Right atrium auricular region (tissue), 2 donors: ENCODE measurements around the gene PTPRN2. TPM values are rescaled to one million over a fixed set of nuclear protein-coding genes. Genes with fewer than 3 reads are reported as not detected.

ENCODE experiments used
- DNase-seq: peaks from one replicate; pipeline ENCODE4 v3.0.0-alpha.2; 2019; ENCODE audit warnings: low spot score
- H3K27ac ChIP-seq, 2 donors: fragments of 200-600 bp; sonication (generic); 1 replicate in 1 of 2; 2 replicates in 1 of 2; pipeline ENCODE4 v1.5.1; 2016 to 2019
- H3K27me3 ChIP-seq, 2 donors: fragments of 200-600 bp; sonication (generic); one replicate each; pipeline versions ENCODE4 v1.5.1 to v1.6.0; 2017 to 2019
- H3K36me3 ChIP-seq: fragments of 200-600 bp; sonication (generic); one replicate; pipeline ENCODE4 v1.5.1; 2016
- H3K4me1 ChIP-seq, 2 donors: fragments of 200-600 bp; sonication (generic); one replicate each; pipeline versions ENCODE4 v1.5.1 to v1.6.0; 2017 to 2019
- H3K4me3 ChIP-seq, 2 donors: fragments of 200-600 bp; sonication (generic); 1 replicate in 1 of 2; 2 replicates in 1 of 2; pipeline ENCODE4 v1.5.1; 2017 to 2019; ENCODE audit warnings: mild to moderate bottlenecking in 1 of 2, moderate library complexity in 1 of 2
- H3K9me3 ChIP-seq, 2 donors: fragments of 200-600 bp; sonication (generic); one replicate each; pipeline ENCODE4 v1.5.1; 2019
- total RNA-seq, 2 donors: library from RNA; depleted of rRNA; stranded (reverse); fragments of >200 nt; gene quantifications; one replicate each; pipeline ENCODE4 v1.1.0, GENCODE V29; 2016
- TF ChIP-seq, protein P1 (sequence below), 2 donors: fragments of 200-600 bp; sonication (generic); IDR thresholded peaks; one replicate each; pipeline ENCODE4 v1.5.1; 2019; ENCODE audit warnings: antibody characterized with exemption in 2 of 2

The PTPRN2 gene
- total RNA-seq, 2 donors from 2014 or later, result 2.6 to 2.7 TPM

- H3K27me3 ChIP-seq, result no peaks in the 10 kb centered on the region
- no peaks in the 10 kb centered on the region for H3K9me3 ChIP-seq
- H3K36me3 ChIP-seq, result no peaks in the 10 kb centered on the region
- no peak overlapping the region for H3K4me3 ChIP-seq
- H3K4me1 ChIP-seq, result no peaks in the 10 kb centered on the region
- no peak for DNase-seq
- no peak overlapping the region for H3K27ac ChIP-seq
- TF ChIP-seq, protein P1, sequence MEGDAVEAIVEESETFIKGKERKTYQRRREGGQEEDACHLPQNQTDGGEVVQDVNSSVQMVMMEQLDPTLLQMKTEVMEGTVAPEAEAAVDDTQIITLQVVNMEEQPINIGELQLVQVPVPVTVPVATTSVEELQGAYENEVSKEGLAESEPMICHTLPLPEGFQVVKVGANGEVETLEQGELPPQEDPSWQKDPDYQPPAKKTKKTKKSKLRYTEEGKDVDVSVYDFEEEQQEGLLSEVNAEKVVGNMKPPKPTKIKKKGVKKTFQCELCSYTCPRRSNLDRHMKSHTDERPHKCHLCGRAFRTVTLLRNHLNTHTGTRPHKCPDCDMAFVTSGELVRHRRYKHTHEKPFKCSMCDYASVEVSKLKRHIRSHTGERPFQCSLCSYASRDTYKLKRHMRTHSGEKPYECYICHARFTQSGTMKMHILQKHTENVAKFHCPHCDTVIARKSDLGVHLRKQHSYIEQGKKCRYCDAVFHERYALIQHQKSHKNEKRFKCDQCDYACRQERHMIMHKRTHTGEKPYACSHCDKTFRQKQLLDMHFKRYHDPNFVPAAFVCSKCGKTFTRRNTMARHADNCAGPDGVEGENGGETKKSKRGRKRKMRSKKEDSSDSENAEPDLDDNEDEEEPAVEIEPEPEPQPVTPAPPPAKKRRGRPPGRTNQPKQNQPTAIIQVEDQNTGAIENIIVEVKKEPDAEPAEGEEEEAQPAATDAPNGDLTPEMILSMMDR (IDR thresholded peaks at IDR 0.05), result no peak
These were observed 398.9 kb downstream of the PTPRN2 start for GRCh38 chr7:158188676-158189075.

- TF ChIP-seq, protein P1 (IDR thresholded peaks at IDR 0.05), result no peak
- peaks cover 0 to 4% of the 10 kb centered on the region in 2 donors for H3K9me3 ChIP-seq
These were observed 400.0 kb downstream of the PTPRN2 start for GRCh38 chr7:158187694-158187994.

DNA sequence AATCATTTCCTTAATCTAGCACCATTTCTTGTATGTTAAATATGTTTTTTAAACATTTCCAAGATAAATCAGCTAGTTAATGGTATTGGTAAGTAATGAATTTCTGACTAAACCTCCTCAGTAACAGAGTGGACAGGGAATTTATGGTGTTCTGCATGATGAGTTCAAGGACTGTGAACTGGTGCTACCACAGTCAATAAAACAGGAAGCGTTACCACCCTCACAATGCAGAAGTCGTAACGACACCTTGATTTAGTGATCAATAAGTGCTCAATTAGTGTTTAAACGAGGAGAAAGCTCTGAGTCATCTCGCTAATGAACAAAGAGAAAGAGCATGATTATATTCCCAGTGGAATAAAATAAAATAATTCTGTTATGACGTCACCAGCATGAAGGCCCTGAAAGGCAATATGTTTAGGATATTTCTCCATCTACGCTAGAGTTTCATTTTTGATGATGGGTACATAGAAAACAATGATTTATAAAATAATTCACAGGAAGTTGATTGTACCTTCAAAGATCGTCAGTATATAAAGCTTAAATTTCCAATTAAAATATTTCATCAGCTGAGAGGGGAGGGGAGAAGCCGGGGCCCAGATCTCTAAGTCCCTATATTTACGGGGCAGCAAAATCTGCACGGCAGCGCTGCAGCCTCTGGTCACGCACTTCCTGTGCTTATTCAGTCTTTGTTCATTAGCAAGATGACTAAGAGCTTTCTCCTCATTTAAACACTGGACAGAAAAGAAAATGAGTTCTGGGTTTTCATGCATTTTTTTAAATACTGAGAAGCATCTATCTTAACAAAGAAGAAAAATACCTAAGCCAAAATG lies 400.5 kb downstream of the PTPRN2 start:
- no peaks in the 10 kb centered on the region for H3K27me3 ChIP-seq
- TF ChIP-seq, protein P1 (IDR thresholded peaks at IDR 0.05), result no peak
- H3K9me3 ChIP-seq, result peaks cover 0 to 8% of the 10 kb centered on the region in 2 donors
- H3K4me3 ChIP-seq, result no peak overlapping the region
- DNase-seq, result no peak
- H3K27ac ChIP-seq, result no peak overlapping the region
- H3K4me1 ChIP-seq, result no peaks in the 10 kb centered on the region
- H3K36me3 ChIP-seq, result no peaks in the 10 kb centered on the region

More at GRCh38 chr7:158187694-158187994, 400.0 kb downstream of the PTPRN2 start:
- Histone ChIP-seq H3K4me1 (no peaks in the 10 kb centered on the region), H3K27ac (no peak overlapping the region), H3K36me3 (no peaks in the 10 kb centered on the region), H3K4me3 (no peak overlapping the region), H3K27me3 (no peaks in the 10 kb centered on the region)
- DNase-seq, result no peak

DNA sequence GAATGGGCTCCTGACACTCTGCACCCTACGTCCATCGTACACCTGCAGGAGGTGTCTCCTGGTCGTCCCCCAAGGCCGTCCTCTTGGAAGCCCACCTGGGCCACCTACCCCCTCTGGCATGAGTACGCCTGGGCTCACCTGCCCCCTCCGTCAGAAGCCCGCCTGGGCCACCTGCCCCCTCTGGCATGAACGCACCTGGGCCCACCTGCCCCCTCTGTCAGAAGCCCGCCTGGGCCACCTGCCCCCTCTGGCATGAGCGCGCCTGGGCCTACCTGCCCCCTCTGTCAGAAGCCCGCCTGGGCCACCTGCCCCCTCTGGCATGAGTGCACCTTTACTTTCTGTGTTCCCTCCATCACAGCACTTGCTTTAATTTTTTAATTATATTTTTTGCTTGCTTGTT lies 401.2 kb downstream of the PTPRN2 start:
- H3K36me3 ChIP-seq, result no peaks in the 10 kb centered on the region
- no peak overlapping the region for H3K27ac ChIP-seq
- TF ChIP-seq, protein P1 (IDR thresholded peaks at IDR 0.05), result no peak
- DNase-seq, result no peak
- H3K4me3 ChIP-seq, result no peak overlapping the region
- no peaks in the 10 kb centered on the region for H3K4me1 ChIP-seq
- no peaks in the 10 kb centered on the region for H3K27me3 ChIP-seq
- H3K9me3 ChIP-seq, result peaks cover 0 to 8% of the 10 kb centered on the region in 2 donors

DNA sequence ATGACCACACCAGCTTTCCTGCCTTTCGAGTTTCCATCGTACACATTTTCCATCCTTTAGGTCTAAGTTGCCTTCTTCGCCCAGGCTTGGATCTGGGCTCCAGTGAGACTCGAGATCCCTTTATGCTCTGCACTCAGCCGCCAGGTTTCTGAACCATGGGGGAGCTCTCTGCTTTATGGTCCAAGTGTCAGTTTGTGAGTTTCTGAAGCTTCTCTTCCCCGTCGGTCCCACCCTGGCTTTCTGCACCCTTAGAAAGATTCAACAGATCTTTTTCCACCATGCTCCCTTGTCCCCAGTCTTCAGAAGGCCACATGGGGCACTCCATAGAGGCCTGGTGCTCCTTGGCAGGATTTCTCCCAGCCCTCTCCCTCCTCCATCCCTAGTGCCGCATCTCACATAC lies 402.0 kb downstream of the PTPRN2 start:
- no peaks in the 10 kb centered on the region for H3K36me3 ChIP-seq
- no peaks in the 10 kb centered on the region for H3K27me3 ChIP-seq
- no peak overlapping the region for H3K4me3 ChIP-seq
- peaks cover 0 to 8% of the 10 kb centered on the region in 2 donors for H3K9me3 ChIP-seq
- DNase-seq, result no peak
- TF ChIP-seq, protein P1 (IDR thresholded peaks at IDR 0.05), result no peak
- no peak overlapping the region for H3K27ac ChIP-seq
- H3K4me1 ChIP-seq, result no peaks in the 10 kb centered on the region

- TF ChIP-seq, protein P1 (IDR thresholded peaks at IDR 0.05), result no peak
- H3K27ac ChIP-seq, result no peak overlapping the region
- no peaks in the 10 kb centered on the region for H3K4me1 ChIP-seq
These were observed 404.2 kb downstream of the PTPRN2 start for GRCh38 chr7:158183431-158183830.

More at GRCh38 chr7:158183431-158183830, 404.2 kb downstream of the PTPRN2 start:
- no peak overlapping the region for H3K4me3 ChIP-seq
- no peaks in the 10 kb centered on the region for H3K36me3 ChIP-seq
- H3K27me3 ChIP-seq, result no peaks in the 10 kb centered on the region
- peaks cover 0 to 8% of the 10 kb centered on the region in 2 donors for H3K9me3 ChIP-seq
- DNase-seq, result no peak
